ENCODE measurements around the gene ANKAR.
"Not testable (repeated sequence)": the region's sequence is repeated elsewhere in the genome, so short reads cannot be mapped to it uniquely, and the experiment has no call there.

Gene ANKAR, protein sequence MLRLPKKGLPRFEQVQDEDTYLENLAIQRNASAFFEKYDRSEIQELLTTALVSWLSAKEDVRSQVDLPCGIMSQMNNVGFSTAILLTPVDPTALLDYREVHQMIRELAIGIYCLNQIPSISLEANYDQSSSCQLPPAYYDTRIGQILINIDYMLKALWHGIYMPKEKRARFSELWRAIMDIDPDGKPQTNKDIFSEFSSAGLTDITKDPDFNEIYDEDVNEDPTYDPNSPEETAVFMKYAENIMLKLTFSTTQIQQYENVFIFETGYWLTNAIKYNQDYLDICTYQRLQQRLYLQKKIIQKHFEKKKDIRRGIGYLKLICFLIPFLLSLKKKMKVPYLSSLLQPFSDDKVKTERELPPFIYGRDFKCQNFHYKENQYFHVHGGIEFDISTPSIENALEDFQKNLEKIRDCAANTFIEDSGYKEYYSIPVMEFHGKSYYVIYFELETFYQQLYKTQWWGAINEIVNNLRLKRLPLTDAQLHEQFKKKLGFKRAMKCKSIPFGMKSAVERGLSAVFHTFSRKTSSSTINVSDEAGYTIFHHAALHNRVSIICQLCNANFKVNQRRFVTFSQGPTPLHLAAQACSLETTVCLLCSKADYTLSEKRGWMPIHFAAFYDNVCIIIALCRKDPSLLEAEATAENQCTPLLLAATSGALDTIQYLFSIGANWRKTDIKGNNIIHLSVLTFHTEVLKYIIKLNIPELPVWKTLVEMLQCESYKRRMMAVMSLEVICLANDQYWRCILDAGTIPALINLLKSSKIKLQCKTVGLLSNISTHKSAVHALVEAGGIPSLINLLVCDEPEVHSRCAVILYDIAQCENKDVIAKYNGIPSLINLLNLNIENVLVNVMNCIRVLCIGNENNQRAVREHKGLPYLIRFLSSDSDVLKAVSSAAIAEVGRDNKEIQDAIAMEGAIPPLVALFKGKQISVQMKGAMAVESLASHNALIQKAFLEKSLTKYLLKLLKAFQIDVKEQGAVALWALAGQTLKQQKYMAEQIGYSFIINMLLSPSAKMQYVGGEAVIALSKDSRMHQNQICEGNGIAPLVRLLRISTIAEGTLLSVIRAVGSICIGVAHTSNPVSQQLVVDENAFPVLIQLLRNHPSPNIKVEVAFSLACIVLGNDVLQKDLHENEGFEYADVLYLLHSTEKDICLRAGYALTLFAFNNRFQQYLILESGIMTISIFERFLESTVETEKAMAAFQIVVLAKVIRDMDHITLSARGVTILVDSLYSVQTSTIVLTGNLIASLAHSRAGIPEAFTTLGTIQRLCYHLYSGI (N-terminal part only)

DNA sequence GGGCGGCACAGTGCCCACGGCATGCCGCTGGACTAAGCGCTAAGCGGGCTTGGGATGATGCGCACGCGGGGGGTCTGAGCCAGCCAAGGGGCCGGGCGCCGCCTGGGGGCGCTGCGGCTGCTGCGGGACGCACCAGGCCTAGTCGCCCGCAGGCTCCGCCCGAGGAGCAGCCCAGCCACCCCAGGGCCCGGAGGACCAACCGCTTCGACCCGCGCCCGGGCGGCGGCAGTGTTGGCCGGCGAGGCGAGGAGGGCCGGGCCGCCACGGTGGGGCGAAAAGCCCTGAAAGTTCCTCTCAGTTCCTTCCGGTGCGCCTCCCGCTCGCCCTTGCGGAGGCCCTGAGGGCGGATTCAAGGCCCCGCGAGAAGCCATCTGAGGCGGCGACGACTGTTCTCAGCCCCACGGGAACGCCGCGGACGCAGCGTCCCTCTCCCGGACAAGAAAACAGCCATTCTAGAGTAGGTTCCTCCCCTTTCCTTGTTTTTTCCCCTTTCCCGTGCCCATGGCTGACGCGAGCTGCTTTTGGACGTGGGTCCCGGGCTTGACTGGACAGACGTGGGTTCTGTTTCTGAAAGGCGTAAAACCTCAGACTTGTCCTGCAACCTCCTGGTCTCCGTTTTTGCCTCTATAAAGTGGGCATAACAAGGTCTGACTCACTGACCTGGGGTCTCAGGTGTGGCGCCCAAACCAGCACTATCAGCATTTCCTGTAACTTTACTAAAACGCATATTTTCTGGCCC, at the start of gene ANKAR:
ANKAR (plus strand) TSS at position 297 of the 739 bp plus-strand sequence. CDS start 1,821 bp downstream, outside the sequence.
- no peak for DNase-seq

DNA sequence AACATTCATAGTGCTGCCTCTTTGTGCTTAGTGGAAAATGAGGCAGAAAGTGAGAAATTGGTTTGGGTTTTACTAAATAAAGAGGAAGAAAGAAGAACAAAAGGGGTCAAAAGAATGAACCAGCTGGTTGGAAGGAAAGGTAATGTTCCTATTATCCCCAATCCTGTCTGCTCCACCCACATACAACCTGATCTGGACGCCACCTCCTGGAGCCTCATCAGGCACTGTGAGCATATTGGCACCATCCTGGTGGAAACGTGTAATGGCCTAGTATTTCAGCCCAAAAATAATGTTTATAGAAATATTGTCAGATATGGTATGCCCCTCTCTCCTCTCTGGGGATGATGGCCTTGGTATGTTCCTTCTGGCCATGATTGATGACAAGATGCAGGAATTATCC, 48.8 kb upstream of the ANKAR start:
- DNase-seq = no peak

DNA sequence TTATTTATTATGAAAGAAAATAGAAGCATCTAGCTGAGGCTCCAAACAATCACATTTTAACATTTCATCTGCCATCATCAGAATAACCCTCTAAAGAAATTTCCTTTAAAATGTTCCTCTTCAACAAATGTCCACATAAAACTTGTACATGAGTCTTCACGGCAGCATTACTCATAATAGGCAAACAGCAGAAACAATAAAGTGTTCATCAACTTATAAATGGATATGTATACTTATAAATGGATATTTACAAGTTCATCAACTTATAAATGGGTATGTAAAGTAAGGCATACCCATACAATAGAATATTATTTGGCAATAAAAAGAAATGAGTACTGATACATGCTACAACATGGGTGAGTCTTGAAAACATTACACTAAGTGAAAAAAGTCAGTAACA, 46.7 kb upstream of the ANKAR start:
- DNase-seq = no peak

DNA sequence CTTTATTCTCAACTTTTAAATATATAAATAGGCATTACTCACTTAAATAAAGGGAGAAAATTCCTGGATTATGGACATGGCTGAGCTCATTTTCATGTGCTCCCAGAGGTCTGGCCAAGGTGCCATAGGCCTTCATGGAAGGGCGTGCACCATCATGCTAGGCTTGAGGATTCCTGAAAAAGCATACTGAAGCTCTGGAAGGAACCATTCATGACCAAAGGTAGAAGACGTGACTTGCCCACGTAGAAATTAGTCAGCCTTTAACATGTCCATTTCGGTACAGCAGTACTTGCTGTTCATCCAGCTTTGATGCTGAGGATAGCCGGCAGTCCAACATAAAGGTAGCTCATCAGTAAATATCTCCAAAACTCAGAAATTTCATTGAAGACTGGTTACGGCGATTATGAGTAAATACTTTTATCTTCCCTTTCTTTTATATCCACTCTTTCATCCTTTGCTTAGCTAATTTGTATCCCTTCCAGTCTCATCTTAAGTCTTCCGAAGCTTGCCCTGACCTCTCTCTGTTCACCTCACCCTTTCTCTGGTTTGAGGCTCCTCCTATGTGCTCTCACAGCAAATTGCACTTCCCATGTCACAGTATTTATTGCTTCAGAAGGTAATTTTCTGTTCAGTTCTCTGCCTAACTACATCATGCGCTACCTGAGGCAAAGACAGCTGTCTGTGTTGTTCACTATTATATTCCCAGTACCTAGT, 45.5 kb upstream of the ANKAR start:
- DNase-seq = no peak

DNA sequence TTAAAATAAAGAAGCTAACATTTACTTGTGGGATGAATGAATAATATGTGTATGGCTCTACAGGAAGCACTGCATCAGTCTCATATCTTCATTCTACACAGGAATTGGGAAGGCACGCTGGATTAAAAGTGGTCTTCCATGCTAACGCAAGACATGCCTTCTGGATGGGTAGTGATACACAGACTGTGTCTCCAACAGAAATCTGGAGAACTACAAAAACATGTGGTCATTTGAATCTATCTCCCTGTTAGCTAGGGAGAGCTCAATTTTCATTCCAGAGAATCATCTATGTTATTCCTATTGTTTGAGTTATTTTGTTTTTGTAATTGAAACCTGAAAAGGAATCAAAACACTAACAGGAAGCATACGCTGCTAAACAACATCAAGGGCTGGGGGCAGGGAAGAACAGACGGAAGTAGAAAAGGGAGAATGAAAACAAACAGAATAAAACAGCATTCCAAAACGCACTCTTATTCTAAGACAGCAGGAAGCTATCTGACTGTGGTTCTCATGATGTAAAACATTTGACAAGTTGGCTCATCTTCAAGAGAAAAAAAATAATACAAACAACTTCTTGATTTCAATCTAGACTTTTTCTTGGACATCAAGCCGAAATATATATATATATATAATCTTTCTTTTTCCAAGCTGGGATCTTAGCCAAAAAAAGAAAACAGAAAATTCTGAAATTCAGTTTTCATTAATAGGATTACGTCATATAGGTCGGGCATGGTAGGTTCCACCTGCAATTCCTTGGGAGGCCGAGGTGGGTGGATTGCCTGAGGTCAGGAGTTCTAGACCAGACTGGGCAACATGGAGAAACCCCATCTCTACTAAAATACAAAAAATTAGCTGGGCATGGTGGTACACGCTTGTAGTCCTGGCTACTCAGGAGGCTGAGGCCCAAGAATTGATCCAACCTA, 44.7 kb upstream of the ANKAR start:
- DNase-seq = no peak

DNA sequence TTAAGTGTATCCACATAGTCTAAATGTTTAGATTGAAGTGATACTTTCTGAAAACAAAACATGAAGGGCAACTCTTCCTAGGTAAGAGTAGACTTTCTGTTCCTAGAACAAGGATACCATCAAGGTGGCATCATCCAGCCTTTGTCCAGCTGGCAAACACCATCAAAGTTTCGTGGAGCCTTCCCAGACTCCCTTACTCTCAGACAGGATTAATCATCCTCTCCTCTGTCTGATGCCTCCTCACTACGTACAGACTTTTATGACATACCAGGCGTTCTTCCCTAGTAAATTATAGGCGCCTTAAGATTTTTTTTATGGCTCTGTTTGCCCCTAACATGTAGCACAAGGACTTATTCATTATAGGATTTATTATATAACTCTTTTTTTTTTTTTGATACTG, 42.6 kb upstream of the ANKAR start:
- no peak for DNase-seq

DNA sequence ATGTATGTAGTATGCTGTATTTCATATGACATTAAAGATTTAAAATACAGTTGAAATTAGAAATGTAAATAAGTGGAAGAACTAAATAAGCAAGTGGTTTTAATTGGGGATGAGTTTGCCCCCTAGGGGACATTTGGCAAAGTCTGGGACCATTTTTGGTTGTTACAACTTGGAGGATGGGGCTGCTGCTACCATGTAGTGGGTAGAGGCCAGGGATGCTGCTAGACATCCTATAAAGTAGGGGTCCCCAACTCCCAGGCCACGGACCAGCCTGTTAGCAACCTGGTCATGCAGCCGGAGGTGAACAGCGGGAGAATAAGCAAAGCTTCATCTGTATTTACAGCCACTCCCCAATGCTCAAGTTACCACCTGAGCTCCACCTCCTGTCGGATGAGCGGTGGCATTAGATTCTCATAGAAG, 41.1 kb upstream of the ANKAR start:
- DNase-seq = no peak

DNA sequence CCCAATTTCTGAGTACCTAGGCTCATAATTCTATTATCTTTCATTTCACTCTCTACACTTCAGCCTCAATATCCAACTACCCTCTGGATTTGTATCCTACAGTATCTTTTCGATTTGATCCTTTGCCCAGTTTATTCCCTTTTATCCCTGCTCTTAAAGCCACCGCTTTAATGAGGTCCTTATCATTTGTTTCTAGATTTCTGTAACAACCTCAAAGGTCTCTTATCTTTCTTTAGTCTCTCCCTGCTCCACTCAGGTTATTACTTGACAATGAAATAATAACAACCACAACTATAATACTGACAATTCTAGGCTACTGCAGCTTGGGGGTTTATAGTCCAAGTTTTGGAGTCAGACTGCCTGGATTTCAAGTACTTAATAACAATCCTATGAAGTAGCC, 39.1 kb upstream of the ANKAR start:
- no peak for DNase-seq

DNA sequence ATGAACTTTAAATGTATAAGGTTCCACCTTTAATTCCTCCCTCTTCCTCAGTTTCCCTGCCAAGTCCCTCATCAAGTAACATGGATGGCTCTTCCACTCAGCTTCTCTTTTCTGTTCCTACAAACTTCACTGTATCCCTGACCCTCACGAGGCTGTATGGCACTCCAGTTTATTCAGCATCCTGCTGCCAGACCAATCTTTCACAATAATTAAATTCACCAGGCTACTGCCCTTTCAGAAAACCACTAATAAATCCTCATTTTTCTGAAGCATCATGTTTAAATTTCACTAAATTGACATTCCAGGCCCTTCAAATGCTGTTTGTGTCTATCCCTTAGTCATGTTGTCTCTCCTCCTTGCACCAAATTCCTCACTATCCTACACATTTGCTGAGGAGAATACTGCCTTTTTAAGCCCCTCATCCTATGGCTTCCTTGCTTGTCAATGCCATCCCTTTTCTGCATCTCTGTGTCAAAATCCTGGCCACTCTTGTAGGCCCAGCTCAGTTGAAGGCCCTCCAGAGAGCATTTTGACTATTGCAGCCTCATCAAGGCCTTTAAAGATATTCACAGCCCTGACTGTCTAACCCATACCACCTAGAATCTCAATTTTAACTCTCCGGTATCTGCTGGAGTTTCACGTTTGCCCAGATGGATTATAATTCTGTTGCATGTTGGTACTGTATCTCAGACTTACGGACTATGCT, 36.0 kb upstream of the ANKAR start:
- no peak for DNase-seq

DNA sequence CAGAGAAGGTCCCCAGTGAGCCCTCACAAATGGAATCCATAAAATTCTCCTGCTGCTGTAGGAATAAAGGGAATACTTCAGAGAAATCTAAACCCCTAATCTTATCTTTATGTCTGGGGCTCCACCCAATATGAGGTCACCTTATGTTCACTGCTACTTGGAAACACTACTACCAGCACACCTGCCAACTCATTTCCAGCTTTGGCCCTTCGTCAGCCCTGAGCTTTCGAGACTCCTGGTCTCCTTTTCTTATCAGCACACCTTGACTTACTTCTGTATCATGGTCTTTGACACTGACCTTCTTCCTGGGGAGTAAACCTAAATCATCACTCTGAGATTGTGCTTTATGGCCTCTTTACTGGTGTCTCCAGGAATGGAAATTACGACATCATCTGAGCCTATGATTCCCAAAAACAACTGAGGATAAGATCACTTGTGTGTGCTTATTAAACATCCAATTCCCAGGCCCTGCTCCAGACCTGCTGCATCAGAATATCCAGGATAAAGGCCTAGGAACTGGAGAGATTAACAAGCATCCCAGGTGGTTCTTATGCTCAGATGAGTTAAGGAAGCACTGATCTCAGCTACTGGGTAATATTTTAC, 35.4 kb upstream of the ANKAR start:
- no peak for DNase-seq

DNA sequence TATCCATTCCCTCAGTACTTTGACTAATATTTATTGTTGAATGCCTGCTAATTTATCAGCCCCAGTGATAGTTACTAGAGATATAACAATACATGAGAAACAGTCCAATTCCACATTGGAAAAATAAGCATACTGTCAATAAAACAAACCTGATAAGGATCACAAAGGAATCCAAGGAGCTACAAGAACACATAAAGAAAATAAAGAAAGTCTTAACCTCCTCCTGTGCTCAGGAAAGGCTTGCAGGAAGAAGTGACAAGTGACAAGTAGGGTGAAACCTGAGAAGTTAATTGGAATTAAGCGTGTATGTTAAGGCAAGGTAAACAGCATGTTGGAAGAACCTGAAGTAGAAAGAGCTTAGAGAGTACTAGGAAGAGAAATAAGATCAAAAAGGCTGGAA, 33.5 kb upstream of the ANKAR start:
- DNase-seq = peak; percentile 42

DNA sequence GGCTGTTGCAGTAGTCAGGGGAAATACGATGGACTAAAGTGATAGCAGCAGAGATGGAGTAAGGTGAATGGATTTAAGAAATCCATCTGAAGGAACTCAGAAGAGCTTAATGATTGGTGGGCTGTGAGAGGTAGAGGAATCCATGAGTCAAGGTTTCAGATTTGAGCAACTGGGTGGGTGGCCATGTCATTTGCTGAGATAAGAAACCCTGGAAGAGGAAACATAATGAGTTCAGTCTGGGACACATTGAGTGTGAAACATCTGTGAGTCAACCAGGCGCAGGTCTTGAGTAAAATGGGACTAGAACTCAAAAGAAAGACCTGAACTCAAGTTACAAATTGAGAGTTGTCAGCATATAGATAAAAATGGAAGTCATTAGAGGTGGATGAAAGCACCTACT, 32.9 kb upstream of the ANKAR start:
- DNase-seq = no peak

DNA sequence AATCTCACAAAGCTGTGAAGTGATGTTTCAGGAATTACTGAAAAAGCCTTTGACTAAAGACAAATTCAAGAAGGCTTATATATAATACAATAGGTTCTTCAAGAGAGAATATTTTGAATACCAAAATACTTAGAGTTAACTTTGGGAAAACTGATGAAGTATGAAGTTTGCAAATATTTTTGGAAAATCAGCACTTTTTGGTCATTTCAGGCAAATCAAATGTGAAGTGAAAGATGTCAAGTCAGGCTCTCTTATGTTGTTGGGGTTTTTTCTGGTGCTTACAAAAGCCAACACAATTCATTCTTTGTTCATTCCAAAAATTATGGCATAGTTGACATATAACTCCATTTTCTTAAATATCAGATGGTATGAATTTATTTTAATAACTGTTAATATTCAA, 27.9 kb upstream of the ANKAR start:
- no peak for DNase-seq

DNA sequence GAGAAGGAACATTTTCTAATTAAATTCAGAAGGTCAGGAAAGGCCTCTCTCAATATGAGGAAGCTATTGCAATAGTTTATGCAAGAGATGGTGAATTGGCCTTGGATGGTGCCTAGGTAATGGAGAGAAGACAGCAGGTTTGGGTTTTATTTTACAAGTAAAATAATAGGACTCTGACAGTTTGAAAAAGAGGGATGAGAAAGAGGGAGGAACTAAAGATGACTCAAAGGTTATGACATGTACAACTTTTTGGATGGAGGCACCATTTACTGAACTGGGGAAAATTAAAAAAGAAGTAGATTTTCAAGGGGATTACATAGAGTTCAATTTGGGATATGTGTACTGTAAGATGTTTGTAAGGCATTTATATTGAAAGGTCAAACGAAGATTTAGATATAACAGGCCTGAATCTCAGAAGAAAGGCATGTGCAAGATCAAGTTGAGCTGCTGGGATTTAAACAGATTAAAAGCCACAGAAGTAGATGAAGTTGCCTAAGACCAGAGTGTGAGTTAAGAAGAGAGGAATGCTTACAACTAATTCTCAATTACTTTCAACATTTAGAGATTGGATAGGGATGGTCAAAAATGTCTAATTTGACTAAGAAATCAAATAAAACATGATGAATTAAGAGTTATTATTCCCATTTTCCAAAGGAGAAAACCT, 25.5 kb upstream of the ANKAR start:
- no peak for DNase-seq

DNA sequence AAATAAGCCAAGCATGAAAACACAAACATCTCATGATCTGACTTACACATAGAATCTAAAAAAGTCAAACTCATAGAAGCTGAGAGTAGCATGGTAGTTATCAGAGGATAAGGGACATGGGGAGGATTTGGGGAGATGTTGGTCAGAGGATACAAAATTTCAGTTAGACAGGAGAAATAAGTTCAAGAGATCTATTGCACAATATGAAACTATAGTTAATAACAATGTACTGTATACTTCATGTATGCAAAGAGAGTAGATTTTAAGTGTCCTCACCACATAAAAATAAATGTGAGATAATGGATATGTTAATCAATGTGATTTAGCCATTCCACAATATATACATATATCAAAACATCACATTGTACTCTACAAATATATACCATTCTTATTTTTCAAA, 23.2 kb upstream of the ANKAR start:
- DNase-seq = no peak

DNA sequence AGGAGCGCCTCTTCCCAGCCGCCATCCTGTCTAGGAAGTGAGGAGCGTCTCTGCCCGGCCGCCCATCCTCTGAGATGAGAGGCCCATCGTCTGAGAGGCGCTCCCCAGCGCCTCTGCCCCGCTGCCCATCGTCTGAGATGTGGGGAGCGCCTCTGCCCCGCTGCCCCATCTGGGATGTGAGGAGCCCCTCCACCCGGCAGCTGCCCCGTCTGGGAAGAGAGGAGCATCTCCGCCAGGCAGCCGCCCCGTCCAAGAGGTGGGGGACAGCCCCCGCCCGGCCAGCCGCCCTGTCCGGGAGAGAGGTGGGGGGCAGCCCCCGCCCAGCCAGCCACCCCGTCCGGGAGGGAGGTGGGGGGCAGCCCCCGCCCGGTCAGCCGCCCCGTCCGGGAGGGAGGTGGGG, 21.0 kb upstream of the ANKAR start:
- DNase-seq = not testable (repeated sequence)

DNA sequence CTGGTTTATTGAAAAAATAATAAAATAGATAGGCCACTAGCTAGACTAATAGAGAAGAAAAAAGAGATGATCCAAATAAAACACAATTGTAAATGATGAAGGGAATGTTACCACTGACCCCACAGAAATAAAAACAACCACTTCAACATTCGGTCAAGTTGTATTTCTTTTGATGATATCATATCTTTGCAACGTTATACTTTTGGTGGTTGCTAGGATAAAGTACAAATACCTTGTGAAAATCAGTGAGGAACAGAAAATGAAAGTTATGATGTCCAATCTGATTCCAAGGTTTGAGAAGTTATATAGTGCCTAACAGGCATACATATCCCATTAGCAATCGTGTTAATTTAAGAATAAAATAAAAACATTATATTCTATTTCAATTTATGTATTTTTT, 19.8 kb upstream of the ANKAR start:
- no peak for DNase-seq

DNA sequence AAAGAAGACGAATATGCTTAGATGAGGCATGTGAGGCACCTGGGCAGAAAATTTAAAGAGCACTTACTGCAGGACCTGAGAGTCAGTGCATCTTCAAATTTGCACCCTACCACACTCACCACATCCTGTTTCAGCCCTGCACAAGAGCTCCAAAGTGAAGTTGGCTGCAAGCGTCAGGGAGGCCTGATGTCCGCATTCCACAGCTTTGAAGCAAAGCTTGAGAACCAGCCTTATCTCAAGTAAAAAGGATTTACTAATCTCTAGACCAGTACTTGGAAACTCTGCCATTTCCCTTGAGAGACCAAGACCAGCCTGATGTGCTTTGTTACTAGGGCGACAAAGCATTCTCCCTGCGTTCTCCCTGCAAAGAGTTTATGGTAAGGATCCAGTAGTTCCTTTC, 16.6 kb upstream of the ANKAR start:
- DNase-seq = no peak
